Transverse colon (tissue), 4 donors: ENCODE measurements around the gene PLGLB2.
"Not testable (repeated sequence)": the region's sequence is repeated elsewhere in the genome, so short reads cannot be mapped to it uniquely, and the experiment has no call there.

Experiments
- CTCF ChIP-seq, 5 experiments: fragments of 200-600 bp in 3 of 5; fragments of 450-650 bp in 2 of 5; sonication (generic) in 3 of 5; IDR thresholded peaks; 1 replicate in 2 of 5; 2 replicates in 3 of 5; pipeline ENCODE4 v1.5.1; 2016 to 2017; ENCODE audit warnings: antibody characterized with exemption in 5 of 5, inconsistent platforms in 3 of 5, mild to moderate bottlenecking in 2 of 5, moderate library complexity in 1 of 5
- EP300 ChIP-seq: sonication (generic); formaldehyde crosslinking; IDR thresholded peaks from one replicate; pipeline ENCODE4 v1.6.1; 2017; ENCODE audit warnings: antibody characterized with exemption, low read depth
- POLR2A ChIP-seq: fragments of 450-650 bp; IDR thresholded peaks from one replicate; pipeline ENCODE4 v1.6.1; 2016; ENCODE audit warnings: antibody characterized with exemption, mild to moderate bottlenecking, moderate library complexity
- POLR2AphosphoS5 ChIP-seq, 3 donors: sonication (generic); formaldehyde crosslinking; IDR thresholded peaks; one replicate each; pipeline ENCODE4 v1.6.1; 2016; ENCODE audit warnings: antibody characterized with exemption in 3 of 3

- TF ChIP-seq POLR2A; CTCF (IDR thresholded peaks at IDR 0.05); POLR2AphosphoS5 (IDR thresholded peaks at IDR 0.05); EP300: not testable (repeated sequence)
Observed at GRCh38 chr2:87743638-87744037, 4.2 kb upstream of the PLGLB2 start.
